NK-92 (cell line): ENCODE measurements around the gene FBXW9.
"Not testable (repeated sequence)": the region's sequence is repeated elsewhere in the genome, so short reads cannot be mapped to it uniquely, and the experiment has no call there.

Experiments
- DNase-seq: peaks from one replicate; lab custom pipeline; 2025; ENCODE audit not compliant: unreplicated experiment; lab: John Stamatoyannopoulos, UW

FBXW9 gene

GRCh38 chr19:12656899-12657571 is 39.4 kb downstream of the FBXW9 start:
- no peak for DNase-seq

GRCh38 chr19:12655546-12655945 is 40.9 kb downstream of the FBXW9 start:
- no peak for DNase-seq

GRCh38 chr19:12652219-12652618 is 44.2 kb downstream of the FBXW9 start:
- no peak for DNase-seq

- DNase-seq = no peak
Observed at GRCh38 chr19:12649941-12650340, 46.5 kb downstream of the FBXW9 start.

- no peak for DNase-seq
Observed at GRCh38 chr19:12648088-12648487, 48.3 kb downstream of the FBXW9 start.

- DNase-seq = no peak
Observed at GRCh38 chr19:12647490-12648071, 48.9 kb downstream of the FBXW9 start.

- DNase-seq = no peak
Observed at GRCh38 chr19:12647047-12647446, 49.4 kb downstream of the FBXW9 start.

- DNase-seq = no peak
Observed at GRCh38 chr19:12646551-12646950, 49.9 kb downstream of the FBXW9 start.

- DNase-seq = not testable (repeated sequence)
Observed at GRCh38 chr19:12643716-12644115, 52.7 kb downstream of the FBXW9 start.

GRCh38 chr19:12642506-12642905 is 53.9 kb downstream of the FBXW9 start:
- no peak for DNase-seq

GRCh38 chr19:12641456-12641855 is 55.0 kb downstream of the FBXW9 start:
- no peak for DNase-seq

- no peak for DNase-seq
Observed at GRCh38 chr19:12639901-12640613, 56.4 kb downstream of the FBXW9 start.
